HepG2 (cell line): ENCODE measurements around the gene PRR23E. TPM values are rescaled to one million over a fixed set of nuclear protein-coding genes. Genes with fewer than 3 reads are reported as not detected.

Source experiments
- ATAC-seq: fragments of 200-7000 bp; cut with Tn5 transposase; 3 replicates; pipeline ENCODE4 v1.9.1; 2020; ENCODE audit warnings: mild to moderate bottlenecking, moderate library complexity
- BruUV-seq: library from RNA; stranded (reverse); fragments of 400-500 nt; replicated peaks from 2 replicates; lab custom pipeline; 2021; lab: Mats Ljungman, UMichigan
- CTCF ChIA-PET: fragments of 300-600 bp; formaldehyde crosslinking; extraction: SDS; loops from one replicate; lab custom pipeline; 2021; ENCODE audit warnings: low total read pairs, inconsistent platforms, low intra/inter-chr PET ratio; lab: Yijun Ruan, JAX
- POLR2A ChIA-PET: fragments of 350-600 bp; sonication (Branson Sonifier 250); formaldehyde crosslinking; loops from one replicate; lab custom pipeline; 2020; ENCODE audit warnings: antibody characterized with exemption, inconsistent platforms; lab: Yijun Ruan, JAX
- DNase-seq: peaks from one replicate; pipeline ENCODE4 v3.0.0-alpha.2; 2015; ENCODE audit warnings: low spot score
- FAIRE-seq: peaks from 3 replicates; lab custom pipeline; 2011; peaks lifted over from hg19 to GRCh38; lab: Jason Lieb, UNC
- H2AFZ ChIP-seq: one replicate; pipeline ENCODE4 v1.6.1; 2011; ENCODE audit warnings: low read length, inconsistent platforms
- H3K27ac ChIP-seq: fragments of 300-600 bp; 3 replicates; pipeline ENCODE4 v1.8.0; 2011; ENCODE audit warnings: mixed run types, mild to moderate bottlenecking, mixed read lengths, low read length, inconsistent platforms; ENCODE audit not compliant: insufficient read depth; ENCODE audit errors: extremely low read length
- H3K27me3 ChIP-seq, 2 experiments: fragments of 200-600 bp in 1 of 2; 2 replicates in 1 of 2; 3 replicates in 1 of 2; pipeline versions ENCODE4 v1.6.0 to v1.8.0; 2011; ENCODE audit warnings: low read length in 2 of 2, mild to moderate bottlenecking in 2 of 2, moderate library complexity in 2 of 2, inconsistent platforms in 1 of 2; ENCODE audit not compliant: insufficient read depth in 2 of 2, control insufficient read depth in 1 of 2
- H3K36me3 ChIP-seq, 2 experiments: fragments of 200-600 bp in 1 of 2; replicated peaks in 1 of 2; 2 replicates in 1 of 2; 3 replicates in 1 of 2; pipeline versions ENCODE4 v1.5.1 to v1.8.0; 2011; ENCODE audit warnings: low read length in 2 of 2, inconsistent platforms in 1 of 2; ENCODE audit not compliant: insufficient read depth in 2 of 2, control insufficient read depth in 1 of 2
- H3K4me1 ChIP-seq: 2 replicates; pipeline ENCODE4 v1.5.1; 2012; ENCODE audit warnings: low read length, inconsistent platforms; ENCODE audit not compliant: insufficient read depth
- H3K4me2 ChIP-seq: 2 replicates; pipeline ENCODE4 v1.6.0; 2011; ENCODE audit warnings: low read depth, low read length, inconsistent platforms
- H3K4me3 ChIP-seq, 3 experiments: fragments of 200-600 bp in 1 of 3; sonication (generic), shearing (Covaris generic) in 1 of 3; replicated peaks in 1 of 3; 2 replicates each; pipeline ENCODE4 v1.5.1; 2011 to 2016; ENCODE audit warnings: low read length in 3 of 3, inconsistent platforms in 2 of 3, low read depth in 2 of 3, mild to moderate bottlenecking in 2 of 3, control low read depth in 1 of 3, mixed read lengths in 1 of 3; ENCODE audit not compliant: insufficient read depth in 1 of 3
- H3K79me2 ChIP-seq: one replicate; pipeline ENCODE4 v1.6.1; 2011; ENCODE audit warnings: low read length, inconsistent platforms; ENCODE audit not compliant: insufficient read depth
- H3K9ac ChIP-seq: 2 replicates; pipeline ENCODE4 v1.6.0; 2011; ENCODE audit warnings: mild to moderate bottlenecking, low read depth, low read length, inconsistent platforms; ENCODE audit not compliant: insufficient read depth
- H3K9me3 ChIP-seq: 2 replicates; pipeline ENCODE4 v1.5.1; 2012; ENCODE audit warnings: mild to moderate bottlenecking, low read length
- H4K20me1 ChIP-seq: 2 replicates; pipeline ENCODE4 v1.6.0; 2011; ENCODE audit warnings: inconsistent platforms, mild to moderate bottlenecking, low read length, moderate library complexity; ENCODE audit not compliant: insufficient read depth
- ASH2L ChIP-seq: fragments of 300-600, 200-600 bp; sonication (generic); IDR thresholded peaks from 2 replicates; pipeline ENCODE4 v1.7.0; 2017; ENCODE audit warnings: low read depth, mild to moderate bottlenecking, moderate library complexity, mixed read lengths, low read length; ENCODE audit not compliant: insufficient read length
- CBX5 ChIP-seq: sonication (generic); formaldehyde crosslinking; IDR thresholded peaks from 2 replicates; pipeline ENCODE4 v1.4.0; 2020; ENCODE audit warnings: missing genetic modification reagents, borderline replicate concordance
- HOXA7 ChIP-seq: sonication (generic); formaldehyde crosslinking; IDR thresholded peaks from 2 replicates; pipeline ENCODE4 v1.8.1; 2022; ENCODE audit warnings: mild to moderate bottlenecking, missing genetic modification reagents, moderate library complexity
- IKZF1 ChIP-seq: fragments of 450-650 bp; IDR thresholded peaks from 2 replicates; pipeline ENCODE4 v1.7.1; 2016
- NR2C2 ChIP-seq: sonication (generic); formaldehyde crosslinking; IDR thresholded peaks from 2 replicates; pipeline ENCODE4 v1.4.0; 2020; ENCODE audit warnings: missing genetic modification reagents, mild to moderate bottlenecking, moderate library complexity, borderline replicate concordance
- PRDM10 ChIP-seq: sonication (generic); formaldehyde crosslinking; IDR thresholded peaks from 2 replicates; pipeline ENCODE4 v1.4.0; 2020; ENCODE audit warnings: low read depth, missing genetic modification reagents
- RBAK ChIP-seq: sonication (generic); formaldehyde crosslinking; IDR thresholded peaks from 2 replicates; pipeline ENCODE4 v1.5.1; 2020; ENCODE audit warnings: mild to moderate bottlenecking, missing genetic modification reagents
- ZBTB4 ChIP-seq: sonication (generic); formaldehyde crosslinking; IDR thresholded peaks from 2 replicates; pipeline ENCODE4 v1.4.0; 2020; ENCODE audit warnings: missing genetic modification reagents, mild to moderate bottlenecking, borderline replicate concordance
- ZNF143 ChIP-seq: sonication (generic); formaldehyde crosslinking; IDR thresholded peaks from 2 replicates; pipeline ENCODE4 v1.4.0; 2020; ENCODE audit warnings: missing genetic modification reagents
- ZNF7 ChIP-seq: IDR thresholded peaks from 2 replicates; pipeline ENCODE4 v1.6.1; 2016; ENCODE audit warnings: missing biosample characterization, missing genetic modification reagents
- ZNF720 ChIP-seq: sonication (generic); formaldehyde crosslinking; IDR thresholded peaks from 2 replicates; pipeline ENCODE4 v1.4.0; 2020; ENCODE audit warnings: missing genetic modification reagents
- ZNF761 ChIP-seq: sonication (generic); formaldehyde crosslinking; conservative IDR thresholded peaks from 2 replicates; pipeline ENCODE4 v1.4.0; 2020; ENCODE audit warnings: mild to moderate bottlenecking, missing genetic modification reagents
- ZNF775 ChIP-seq: sonication (generic); formaldehyde crosslinking; IDR thresholded peaks from 2 replicates; pipeline ENCODE4 v1.4.0; 2020; ENCODE audit warnings: missing genetic modification reagents, mild to moderate bottlenecking, moderate library complexity, borderline replicate concordance
- whole genome bisulfite sequencing: methylation state at CpG from one replicate; pipeline ENCODE4 v1.1.6; 2017; ENCODE audit warnings: low lambda C conversion rate; 5-methylcytosine and 5-hydroxymethylcytosine counted together
- in situ Hi-C: cut with HindIII; loops from 2 replicates; pipeline ENCODE4 v1.10.0; 2017; ENCODE audit warnings: low pct_unique_long_range_greater_than_20kb; ENCODE audit not compliant: extremely low pct_ligation_motif_present
- intact Hi-C: fragments of 100-400 bp; cut with micrococcal nuclease; formaldehyde crosslinking; loops from one replicate; pipeline ENCODE4 v1.10.0; 2022; ENCODE audit not compliant: unreplicated experiment
- polyA plus RNA-seq, 8 experiments: library from polyadenylated mRNA; depleted of rRNA in 3 of 8; stranded (reverse) in 7 of 8; unstranded in 1 of 8; fragments of >200 nt; fragmentation: Illumina TruSeq in 4 of 8; extraction: Trizol in 4 of 8; gene quantifications; 2 replicates each; pipeline versions ENCODE4 v1.2.1 to v1.2.3, GENCODE V29; 2011 to 2016; ENCODE audit warnings: low read depth in 4 of 8, missing spikeins in 1 of 8, mixed read lengths in 1 of 8; ENCODE audit not compliant: insufficient read depth in 1 of 8
- total RNA-seq, 5 experiments: library from RNA; depleted of rRNA; stranded (reverse); fragments of >200 nt; fragmentation: Illumina TruSeq; extraction: Trizol; gene quantifications; 2 replicates each; pipeline ENCODE4 v1.2.3, GENCODE V29; 2016; ENCODE audit warnings: low read depth in 1 of 5

The PRR23E gene
- total and polyA plus RNA-seq, 2 of the 13 experiments (the other 11 are each of a cell fraction or from before 2014, with no cell fraction given): not detected

GRCh38 chr3:127234778-127235177, 41.8 kb downstream of the PRR23E start:
- no peaks in the 10 kb centered on the region for H3K79me2 ChIP-seq
- H3K4me1 ChIP-seq: no peaks in the 10 kb centered on the region
- no peak overlapping the region for H3K4me3 ChIP-seq
- no peak overlapping the region for H3K27ac ChIP-seq
- H3K9me3 ChIP-seq: no peaks in the 10 kb centered on the region
- ChIA-PET CTCF (no interaction called here), POLR2A (no interaction called here)
- H3K36me3 ChIP-seq: no peaks in the 10 kb centered on the region
- in situ Hi-C loops: no loop called here
- FAIRE-seq: no peak
- TF ChIP-seq ZNF143 (CRISPR knock-in tag) (no peak), ZNF7 (CRISPR knock-in tag) (peak; percentile 55; the same call in 1 of the 2 replicates), ZNF775 (CRISPR knock-in tag) (no peak), HOXA7 (CRISPR knock-in tag) (no peak)
- H3K27me3 ChIP-seq: no peaks in the 10 kb centered on the region
- H3K4me2 ChIP-seq: no peak overlapping the region
- H4K20me1 ChIP-seq: no peaks in the 10 kb centered on the region; the same call in 1 of the 2 replicates
- DNase-seq: no peak
- no TSS peak for BruUV-seq
- H3K9ac ChIP-seq: no peak overlapping the region
- ATAC-seq: no peak
- H2AFZ ChIP-seq: no peak overlapping the region
- intact Hi-C loops: no loop called here

- DNase-seq: no peak
- Histone ChIP-seq H2AFZ (no peak overlapping the region), H3K4me1 (no peaks in the 10 kb centered on the region), H4K20me1 (no peaks in the 10 kb centered on the region; the same call in 1 of the 2 replicates), H3K4me3 (no peak overlapping the region), H3K79me2 (no peaks in the 10 kb centered on the region), H3K4me2 (no peak overlapping the region), H3K9ac (no peak overlapping the region), H3K9me3 (no peaks in the 10 kb centered on the region), H3K27ac (no peak overlapping the region), H3K27me3 (no peaks in the 10 kb centered on the region; a peak in 1 of 5 replicates), H3K36me3 (no peaks in the 10 kb centered on the region)
- POLR2A ChIA-PET: no interaction called here
- BruUV-seq: no TSS peak
- FAIRE-seq: no peak
- intact Hi-C loops (no loop called here), in situ Hi-C loops (no loop called here)
- WGBS: 30% methylated on average over 2 of the region's 3 CpGs
- ATAC-seq: no peak
- CTCF ChIA-PET: no interaction called here
- TF ChIP-seq CBX5 (CRISPR knock-in tag) (no peak), ZNF761 (no peak), ZNF720 (CRISPR knock-in tag) (no peak), ASH2L (no peak), PRDM10 (CRISPR knock-in tag) (no peak), NR2C2 (no peak), ZBTB4 (no peak), IKZF1 (no peak), RBAK (no peak)
These were observed 42.8 kb downstream of the PRR23E start for GRCh38 chr3:127235706-127236105.
